Endothelial cell of umbilical vein (primary cell): ENCODE measurements around the gene NRXN3.

Experiments used
- EZH2 ChIP-seq: IDR thresholded peaks from 2 replicates; pipeline ENCODE4 v1.6.1; 2012; ENCODE audit warnings: borderline replicate concordance, low read depth, mild to moderate bottlenecking, moderate library complexity, low read length, inconsistent platforms; ENCODE audit not compliant: severe bottlenecking
- MYC ChIP-seq: IDR thresholded peaks from one replicate; pipeline ENCODE4 v1.6.1; 2011; ENCODE audit warnings: mild to moderate bottlenecking, low read depth, low read length
- POLR2A ChIP-seq: IDR thresholded peaks from 2 replicates; pipeline ENCODE4 v1.6.1; 2012; ENCODE audit warnings: low read depth, mild to moderate bottlenecking, control low read depth, low read length
- POLR2AphosphoS5 ChIP-seq: IDR thresholded peaks from 2 replicates; pipeline ENCODE4 v1.6.1; 2012; ENCODE audit warnings: low read depth, mild to moderate bottlenecking, control low read depth, low read length, moderate library complexity; ENCODE audit not compliant: insufficient read depth
- TF ChIP-seq, protein P1 (sequence below): IDR thresholded peaks from 2 replicates; pipeline ENCODE4 v1.6.1; 2011; ENCODE audit not compliant: insufficient read depth, insufficient read length
- TF ChIP-seq, protein P2 (sequence below), 2 donors: IDR thresholded peaks; 1 replicate in 1 of 2; 2 replicates in 1 of 2; pipeline ENCODE4 v1.5.1; 2011; ENCODE audit warnings: low read length in 2 of 2, mild to moderate bottlenecking in 2 of 2, moderate library complexity in 2 of 2, control low read depth in 1 of 2, inconsistent platforms in 1 of 2, low read depth in 1 of 2; ENCODE audit not compliant: insufficient read depth in 1 of 2; ENCODE audit errors: extremely low read depth in 1 of 2

DNA sequence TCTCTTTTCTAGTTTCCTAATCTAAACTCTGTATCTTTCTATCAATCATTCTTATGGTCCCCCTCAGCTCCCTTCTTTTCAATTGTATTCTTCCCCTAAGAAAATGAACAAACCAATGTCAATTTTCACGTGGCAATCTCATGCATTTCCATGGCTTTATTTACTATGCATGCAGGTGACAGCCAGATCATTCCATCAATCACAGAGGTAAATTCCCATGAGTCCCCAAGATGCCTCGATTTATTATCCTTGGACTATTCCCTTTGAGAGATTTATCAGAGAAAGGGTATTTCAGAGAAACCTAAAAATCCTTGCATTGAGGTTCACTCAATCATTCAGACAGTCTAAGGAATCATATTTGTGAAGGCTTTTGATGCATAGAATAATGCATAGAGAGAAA lies 1739.9 kb downstream of the NRXN3 start:
- TF ChIP-seq, protein P1, sequence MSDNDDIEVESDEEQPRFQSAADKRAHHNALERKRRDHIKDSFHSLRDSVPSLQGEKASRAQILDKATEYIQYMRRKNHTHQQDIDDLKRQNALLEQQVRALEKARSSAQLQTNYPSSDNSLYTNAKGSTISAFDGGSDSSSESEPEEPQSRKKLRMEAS = no peak
- no peak for TF ChIP-seq POLR2AphosphoS5
- TF ChIP-seq, protein P2, sequence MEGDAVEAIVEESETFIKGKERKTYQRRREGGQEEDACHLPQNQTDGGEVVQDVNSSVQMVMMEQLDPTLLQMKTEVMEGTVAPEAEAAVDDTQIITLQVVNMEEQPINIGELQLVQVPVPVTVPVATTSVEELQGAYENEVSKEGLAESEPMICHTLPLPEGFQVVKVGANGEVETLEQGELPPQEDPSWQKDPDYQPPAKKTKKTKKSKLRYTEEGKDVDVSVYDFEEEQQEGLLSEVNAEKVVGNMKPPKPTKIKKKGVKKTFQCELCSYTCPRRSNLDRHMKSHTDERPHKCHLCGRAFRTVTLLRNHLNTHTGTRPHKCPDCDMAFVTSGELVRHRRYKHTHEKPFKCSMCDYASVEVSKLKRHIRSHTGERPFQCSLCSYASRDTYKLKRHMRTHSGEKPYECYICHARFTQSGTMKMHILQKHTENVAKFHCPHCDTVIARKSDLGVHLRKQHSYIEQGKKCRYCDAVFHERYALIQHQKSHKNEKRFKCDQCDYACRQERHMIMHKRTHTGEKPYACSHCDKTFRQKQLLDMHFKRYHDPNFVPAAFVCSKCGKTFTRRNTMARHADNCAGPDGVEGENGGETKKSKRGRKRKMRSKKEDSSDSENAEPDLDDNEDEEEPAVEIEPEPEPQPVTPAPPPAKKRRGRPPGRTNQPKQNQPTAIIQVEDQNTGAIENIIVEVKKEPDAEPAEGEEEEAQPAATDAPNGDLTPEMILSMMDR (IDR thresholded peaks at IDR 0.05; ENCODE audit: extremely low read depth in 1 of 2, insufficient read depth in 1 of 2, low read depth in 1 of 2, low read length in 2 of 2) = no peak
- no peak for TF ChIP-seq EZH2
- no peak for TF ChIP-seq POLR2A
- no peak for TF ChIP-seq MYC
